GF-D8 (cell line): ENCODE measurements around the gene VMO1.

Source experiments
- DNase-seq: peaks from one replicate; lab custom pipeline; 2025; lab: John Stamatoyannopoulos, UW

The VMO1 gene

DNA sequence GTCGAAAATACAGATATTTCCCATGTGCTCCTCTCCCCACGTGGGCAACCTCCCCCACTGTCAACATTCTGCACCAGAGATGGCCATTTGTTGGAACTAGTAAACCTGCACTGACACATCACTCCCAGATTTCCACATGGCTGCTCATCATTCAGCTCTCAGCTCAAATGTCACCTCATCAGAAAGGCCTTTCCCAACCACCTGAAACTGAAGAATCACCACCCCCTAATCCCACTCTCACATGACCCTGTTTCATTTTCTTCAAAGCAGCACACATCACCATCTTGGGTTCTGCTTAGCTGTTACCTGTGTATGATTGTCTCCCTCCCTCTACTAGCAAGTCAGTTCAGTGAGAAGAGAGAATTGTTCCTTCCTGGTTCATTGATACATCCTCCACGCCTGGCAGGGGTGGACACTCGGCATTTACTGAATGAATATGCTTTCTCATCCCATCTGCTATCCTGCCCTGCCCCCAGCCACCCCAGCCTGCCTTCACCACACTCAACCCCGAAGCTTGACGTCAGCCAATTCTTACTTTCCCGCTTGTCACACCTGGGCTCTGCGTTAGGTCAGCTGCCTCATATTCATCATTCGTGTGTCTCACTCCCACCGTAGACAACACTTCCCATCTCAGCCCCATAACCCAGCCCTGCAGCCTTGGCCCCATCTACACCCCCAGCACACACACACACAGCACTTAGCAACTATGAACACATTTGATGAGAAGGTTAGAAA is 14.5 kb upstream of the VMO1 start:
- no peak for DNase-seq

DNA sequence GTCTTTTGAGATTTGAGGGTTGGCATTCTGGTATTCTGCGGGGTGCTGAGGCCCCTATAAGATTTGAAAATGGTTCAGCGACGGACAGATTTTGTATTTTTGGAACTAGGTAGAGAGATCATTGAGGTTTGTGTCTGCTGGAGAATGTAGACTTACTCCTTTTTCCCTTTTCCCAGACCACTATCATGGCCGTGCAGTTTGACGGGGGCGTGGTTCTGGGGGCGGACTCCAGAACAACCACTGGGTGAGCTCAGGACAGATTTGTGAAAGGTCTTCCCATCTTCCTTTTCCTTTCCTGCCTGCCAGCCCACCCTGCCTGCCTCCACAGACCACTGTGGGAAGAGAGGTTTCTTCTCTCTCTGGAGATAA is 10.4 kb upstream of the VMO1 start:
- DNase-seq = no peak

DNA sequence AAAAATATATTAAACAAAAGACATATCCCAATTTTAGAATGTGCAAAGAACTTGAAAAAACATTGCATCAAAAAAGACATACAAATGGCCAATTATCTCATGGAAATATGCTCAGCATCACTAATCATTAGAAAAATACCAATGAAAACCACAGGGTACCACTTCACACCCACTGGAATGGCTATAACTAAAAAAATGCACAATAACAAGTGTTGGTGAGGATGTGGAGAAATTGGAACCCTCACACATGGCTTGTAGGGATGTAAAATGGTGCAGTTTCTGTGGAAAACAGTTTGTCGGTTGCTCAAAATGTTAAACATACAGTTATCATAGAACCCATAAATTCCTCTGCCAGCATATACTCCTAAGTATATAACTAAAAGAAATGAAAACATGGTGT is 9.0 kb upstream of the VMO1 start:
- no peak for DNase-seq

DNA sequence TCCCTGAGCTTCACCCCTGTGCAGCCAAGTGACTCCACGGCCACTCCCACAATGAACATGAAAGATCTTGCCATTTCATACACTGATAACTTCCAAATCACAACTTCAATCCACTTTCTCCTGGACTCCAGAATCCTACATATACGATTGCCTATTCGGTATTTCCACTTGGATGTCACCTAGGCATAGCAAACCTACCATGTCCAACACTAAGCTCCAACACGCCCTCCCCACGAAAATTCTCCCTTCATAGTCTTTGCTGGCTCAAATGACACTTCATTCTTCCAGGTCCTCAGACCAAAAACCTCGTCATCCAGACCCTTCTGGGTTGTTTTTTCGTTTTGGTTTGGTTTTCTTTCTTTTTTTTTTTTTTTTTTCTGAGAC is 4.5 kb upstream of the VMO1 start:
- DNase-seq = no peak

DNA sequence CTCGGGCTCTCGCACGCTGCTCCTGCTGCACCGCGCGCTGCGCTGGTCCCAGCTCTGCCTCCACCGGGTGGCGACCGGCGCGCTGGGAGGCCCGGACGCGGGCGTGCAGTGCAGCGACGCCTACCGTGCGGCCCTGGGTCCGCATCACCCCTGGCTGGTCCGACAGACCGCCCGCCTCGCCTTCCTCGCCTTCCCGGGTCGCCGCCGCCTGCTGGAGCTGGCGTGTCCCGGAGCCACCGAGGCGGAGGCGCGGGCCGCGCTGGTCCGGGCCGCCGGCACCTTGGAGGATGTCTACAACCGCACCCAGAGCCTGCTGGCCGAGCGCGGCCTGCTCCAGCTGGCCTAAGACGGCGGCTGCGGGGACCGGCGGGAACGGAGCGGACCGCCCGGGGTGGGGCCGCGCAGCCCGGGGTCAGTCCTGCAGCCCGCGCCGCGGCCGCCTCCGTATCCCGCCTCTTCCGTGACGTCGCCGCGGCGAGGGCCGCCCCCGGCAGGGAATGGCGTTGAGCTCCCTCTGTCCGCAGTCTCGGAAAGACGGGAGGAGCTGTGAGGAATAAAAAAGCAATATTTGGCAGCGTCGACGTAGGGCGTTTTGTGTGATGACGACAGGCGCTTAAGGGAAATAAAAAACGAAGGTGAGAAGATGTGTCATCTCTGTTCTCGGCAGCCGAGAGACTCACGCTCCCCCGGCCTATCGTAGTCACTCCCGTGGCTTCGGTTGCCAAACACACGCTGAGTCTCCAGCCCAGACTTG is 4.0 kb upstream of the VMO1 start:
- DNase-seq = peak; percentile 3

DNA sequence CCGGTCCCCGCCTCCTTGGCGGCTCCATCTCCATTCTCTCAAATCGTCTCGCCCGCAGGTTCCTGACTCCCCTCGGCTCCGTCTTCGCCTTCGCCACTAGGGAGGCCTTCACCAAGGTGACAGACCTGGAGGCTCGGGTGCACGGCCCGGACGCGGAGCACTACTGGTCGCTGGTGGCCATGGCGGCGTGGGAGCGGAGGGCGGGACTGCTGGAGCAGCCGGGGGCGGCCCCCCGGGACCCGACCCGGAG is 3.5 kb upstream of the VMO1 start:
- no peak for DNase-seq

DNA sequence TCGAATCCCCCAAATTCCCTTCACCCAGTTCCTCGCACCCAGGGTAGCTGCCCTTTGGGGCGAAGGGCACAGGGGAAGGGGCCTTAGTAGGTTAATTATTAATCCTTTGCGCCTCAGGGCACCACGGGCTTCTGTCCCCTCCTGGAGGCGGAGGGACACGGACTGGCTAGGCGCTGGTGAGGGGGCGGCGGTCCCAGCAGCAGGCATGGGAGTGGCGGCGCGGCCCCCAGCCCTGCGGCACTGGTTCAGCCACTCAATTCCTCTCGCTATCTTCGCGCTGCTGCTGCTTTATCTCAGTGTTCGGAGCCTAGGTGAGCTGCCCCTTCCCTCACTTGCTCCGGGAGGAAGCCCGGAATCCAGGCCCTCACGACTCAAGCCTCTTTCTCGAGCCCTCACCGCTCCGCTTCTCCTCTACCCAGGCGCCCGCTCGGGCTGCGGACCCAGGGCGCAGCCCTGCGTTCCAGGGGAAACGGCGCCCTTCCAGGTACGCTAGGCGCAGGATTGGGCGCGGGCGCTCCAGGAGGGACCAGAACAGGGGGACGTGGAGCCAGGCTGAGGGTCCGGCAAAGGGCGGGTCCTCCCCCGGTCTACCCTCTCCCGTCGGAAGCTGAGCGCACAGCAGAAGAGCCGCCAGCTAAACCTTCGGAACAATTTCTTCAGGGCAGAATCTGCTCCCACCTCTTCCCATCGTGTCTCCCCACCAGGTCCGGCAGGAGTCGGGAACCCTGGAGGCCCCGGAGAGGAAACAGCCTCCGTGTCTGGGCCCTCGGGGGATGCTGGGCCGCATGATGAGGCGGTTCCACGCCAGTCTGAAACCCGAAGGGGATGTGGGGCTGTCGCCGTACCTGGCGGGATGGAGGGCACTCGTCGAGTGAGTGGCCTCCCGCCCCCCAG is 2.9 kb upstream of the VMO1 start, which contains the start of gene GLTPD2:
GLTPD2 (plus strand) TSS at position 158 of the 894 bp plus-strand sequence; CDS start at position 206, 48 bp downstream.
- DNase-seq = no peak

DNA sequence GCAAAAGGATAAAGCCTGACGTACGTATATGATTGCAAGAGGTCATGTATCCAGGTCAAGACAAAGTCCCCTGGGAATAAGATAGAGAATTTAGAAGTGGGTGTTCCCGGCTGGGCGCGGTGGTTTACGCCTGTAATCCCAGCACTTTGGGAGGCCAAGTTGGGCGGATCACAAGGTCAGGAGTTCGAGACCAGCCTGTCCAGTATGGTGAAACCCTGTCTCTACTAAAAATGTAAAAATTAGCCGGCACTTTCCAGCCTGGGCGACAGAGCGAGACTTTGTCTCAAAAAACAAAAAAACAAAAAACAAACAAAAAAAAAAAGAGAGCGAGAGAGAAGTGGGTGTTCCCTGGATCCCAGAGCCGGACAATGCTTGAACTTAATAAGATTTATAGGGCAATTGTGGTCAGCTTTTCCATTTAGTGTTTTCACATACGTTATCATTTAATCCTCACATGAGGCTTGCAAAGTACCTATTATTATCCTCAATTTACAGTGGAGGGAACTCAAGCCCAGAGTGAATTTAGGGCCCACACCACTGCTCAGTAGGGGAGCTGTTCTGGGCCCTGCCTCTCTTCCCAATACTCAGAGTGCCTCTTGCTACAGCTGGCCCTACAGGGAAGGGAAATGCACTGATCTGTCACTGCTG is 2.1 kb upstream of the VMO1 start:
- no peak for DNase-seq

DNA sequence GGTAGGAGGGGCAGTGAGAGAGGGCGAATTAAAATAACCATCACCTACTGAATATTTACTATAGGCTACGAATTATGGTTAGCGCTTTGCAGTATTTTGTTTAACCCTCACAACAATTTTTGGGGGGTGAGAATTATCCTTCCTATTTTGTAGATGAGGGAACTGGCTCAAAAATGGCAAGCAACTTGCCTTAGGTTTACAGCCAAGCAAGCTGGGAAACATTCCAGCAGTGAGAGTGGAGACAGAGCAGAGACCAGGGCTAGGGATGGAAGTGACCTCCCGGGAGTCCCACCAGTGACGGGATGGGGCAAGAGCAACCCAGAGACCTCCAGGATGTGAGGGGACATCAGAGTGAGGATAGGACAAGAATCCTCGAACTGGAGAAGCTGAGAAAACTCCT is 352 bp upstream of the VMO1 start:
- DNase-seq = no peak

DNA sequence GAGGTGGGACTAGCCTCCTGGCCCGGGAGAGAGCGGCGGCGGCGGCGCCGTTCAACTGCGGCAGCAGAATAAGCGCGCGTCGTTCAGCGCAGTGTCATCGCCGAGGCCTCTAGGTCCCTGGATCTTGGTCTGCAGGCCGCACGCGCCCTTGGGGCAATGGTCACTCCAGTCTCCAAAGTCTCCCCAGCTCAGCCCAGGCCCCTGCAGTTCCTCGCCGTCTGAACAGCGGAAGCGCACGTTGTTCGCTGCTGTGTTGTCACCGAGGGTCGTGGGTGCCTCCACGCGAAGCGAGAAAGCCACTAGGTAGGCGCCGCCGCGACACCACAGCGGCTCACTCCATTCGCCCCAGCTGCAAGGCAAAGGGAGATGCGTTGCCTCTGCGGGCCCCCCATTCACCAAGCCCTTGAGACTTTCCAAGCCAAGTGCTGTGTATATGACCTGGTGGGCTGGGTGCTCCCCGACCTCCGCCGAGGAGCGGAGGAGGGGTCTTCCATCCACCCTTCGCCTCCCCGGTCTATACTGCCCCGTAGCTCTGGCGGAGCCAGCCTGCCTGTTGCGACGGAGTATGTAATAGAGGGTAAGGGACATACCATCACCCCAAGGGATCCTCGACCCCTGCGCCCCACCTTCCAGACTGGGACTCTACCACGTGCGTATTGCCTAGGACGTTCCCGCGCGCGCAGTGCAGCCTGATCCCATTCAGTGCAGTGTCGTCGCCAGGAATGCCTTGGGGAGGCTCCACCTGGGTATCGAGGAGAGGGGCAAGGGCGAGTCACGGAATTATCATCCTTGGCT is 656 bp downstream of the VMO1 start:
- DNase-seq = no peak

DNA sequence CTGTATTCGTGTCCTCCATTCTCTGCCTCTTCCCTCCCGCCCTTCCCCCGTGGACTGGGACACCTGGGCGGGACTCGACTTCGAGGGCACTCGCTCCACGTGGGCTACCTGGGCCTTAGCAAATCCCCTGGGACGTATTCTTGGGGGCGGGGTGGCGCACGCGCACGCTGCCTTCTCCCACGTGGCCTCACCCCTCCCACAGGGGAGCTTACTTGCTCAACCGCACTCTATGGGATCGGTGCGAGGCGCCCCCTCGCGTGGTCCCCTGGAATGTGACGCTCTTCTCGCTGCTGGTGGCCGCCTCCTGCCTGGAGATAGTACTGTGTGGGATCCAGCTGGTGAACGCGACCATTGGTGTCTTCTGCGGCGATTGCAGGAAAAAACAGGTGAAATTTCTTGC is 3.5 kb downstream of the VMO1 start:
- no peak for DNase-seq

DNA sequence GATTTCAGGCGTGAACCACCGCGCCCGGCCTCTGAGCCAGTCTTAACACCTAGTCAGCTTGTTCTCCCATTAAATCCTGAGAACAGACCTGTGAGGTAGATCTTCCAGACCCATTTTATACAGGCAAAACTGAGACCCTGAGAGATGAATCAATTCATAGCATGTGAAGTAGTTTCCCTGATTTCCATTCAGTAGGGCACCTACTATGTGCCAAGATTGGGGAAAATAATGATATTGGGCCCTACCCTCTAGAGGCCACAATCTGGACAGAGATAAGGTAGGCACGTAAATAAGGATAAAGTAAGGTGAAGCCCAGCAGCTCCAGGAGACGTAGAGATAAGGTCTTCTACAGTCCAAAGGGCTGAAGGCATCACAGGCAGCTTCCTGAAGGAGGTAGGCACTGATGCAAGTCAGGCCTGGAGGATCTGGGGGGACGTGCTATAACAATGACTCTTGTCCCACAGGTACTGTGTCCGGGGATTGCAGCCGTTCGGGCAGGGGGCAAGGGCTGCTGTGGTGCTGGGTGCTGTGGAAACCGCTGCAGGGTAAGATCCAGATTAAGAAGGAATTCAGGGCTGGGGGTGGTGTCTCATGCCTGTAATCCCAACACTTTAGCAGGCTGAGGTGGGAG is 5.7 kb downstream of the VMO1 start:
- DNase-seq = no peak

DNA sequence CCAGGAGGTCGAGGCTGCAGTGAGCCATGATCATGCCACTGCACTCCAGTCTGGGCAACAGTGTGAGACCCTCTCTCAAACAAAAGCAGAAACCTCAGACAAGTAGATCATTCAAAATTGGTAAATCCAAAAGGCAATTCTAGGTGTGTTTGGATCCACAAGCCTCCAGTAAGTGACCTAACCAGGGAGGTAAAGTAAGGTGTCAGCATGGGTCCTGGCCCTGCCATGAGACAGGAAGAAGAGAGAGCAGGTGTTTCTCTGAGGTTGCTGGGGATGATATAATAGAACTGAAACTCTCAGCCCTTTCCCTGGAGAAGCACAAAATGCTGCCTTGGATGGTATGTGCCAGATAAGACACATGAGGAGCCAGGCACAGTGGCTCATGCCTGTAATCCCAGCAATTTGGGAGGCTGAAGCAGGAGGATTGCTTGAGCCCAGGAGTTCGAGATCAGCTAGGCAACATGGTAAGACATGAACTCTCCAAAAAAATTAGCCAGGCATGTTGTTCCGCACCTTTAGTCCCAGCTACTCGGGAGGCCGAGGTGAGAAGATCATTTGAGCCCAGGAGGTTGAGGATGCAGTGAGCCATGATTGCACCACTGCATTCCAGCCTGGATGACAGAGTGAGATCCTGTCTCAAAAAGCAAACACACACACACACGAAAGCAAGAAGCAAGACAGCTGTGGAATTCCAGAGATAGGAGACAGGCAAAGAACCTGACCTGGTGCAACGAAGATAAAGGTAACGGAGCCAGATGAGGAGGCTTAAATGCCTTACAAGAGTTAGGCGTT is 8.0 kb downstream of the VMO1 start:
- no peak for DNase-seq

DNA sequence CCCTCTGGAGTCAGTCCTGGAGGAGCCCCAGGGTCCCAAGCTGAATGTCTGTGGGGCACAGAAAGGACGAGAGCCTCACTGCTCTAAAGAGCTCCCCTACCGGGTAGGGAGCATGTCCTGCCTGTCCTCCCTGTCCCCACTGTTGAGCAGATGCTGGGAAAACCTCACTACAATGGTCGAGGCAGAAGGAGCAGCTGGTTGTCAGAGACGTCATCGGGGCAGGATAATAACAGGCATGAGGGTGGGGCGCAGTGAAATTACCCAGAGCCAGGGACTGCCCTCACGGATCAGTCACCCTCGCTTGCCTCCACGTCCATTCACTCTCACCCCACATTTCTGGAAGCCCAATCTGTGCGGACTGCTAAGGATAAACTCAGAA is 13.9 kb downstream of the VMO1 start:
- no peak for DNase-seq

DNA sequence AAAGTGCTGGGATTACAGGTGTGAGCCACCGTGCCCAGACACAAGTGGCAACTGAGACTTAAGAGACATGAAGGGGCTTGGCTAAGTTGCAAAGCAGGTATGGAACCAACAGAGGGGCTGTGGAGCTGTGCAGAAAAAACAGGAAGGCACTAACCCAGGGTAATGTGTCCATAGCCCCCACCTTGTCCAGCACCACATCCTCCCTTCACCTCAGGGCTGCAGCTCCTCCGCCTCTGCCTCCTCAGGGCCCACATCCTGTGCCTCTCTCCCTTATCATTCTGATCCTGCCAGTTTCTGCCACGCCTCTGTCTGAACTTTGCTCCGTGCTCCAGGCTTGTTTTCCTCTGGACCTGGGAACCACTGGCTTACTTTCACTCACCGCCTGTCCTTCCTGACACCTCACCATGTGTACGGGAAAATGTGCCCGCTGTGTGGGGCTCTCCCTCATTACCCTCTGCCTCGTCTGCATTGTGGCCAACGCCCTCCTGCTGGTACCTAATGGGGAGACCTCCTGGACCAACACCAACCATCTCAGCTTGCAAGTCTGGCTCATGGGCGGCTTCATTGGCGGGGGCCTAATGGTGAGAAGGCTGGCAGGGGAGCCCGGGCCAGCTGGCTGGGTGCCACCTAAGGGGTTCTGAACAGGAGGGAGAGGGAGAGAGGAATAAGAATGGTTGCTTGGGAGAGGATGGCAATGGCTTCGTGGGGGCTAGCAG is 14.5 kb downstream of the VMO1 start, which contains the start of gene TM4SF5:
TM4SF5 (plus strand) TSS at position 368 of the 716 bp plus-strand sequence; CDS start at position 405, 37 bp downstream.
- no peak for DNase-seq

DNA sequence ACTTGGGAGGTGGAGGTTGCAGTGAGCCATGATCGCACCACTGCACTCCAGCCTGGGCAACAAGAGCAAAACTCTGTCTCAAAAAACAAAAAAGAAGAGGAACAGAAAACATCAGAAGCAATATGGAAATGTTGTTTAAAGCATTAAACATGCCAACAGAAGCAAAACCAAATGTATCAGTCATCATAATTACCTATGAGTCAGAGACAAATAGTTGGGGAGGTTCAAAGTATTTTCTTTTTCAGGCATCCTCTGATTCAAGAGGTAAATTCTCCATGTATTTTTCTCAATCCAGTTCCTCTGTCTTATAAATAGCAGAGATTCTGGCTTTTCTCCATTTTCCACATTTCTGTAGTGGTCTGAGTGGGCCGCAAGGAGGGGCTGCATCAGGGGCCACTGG is 16.5 kb downstream of the VMO1 start:
- no peak for DNase-seq

DNA sequence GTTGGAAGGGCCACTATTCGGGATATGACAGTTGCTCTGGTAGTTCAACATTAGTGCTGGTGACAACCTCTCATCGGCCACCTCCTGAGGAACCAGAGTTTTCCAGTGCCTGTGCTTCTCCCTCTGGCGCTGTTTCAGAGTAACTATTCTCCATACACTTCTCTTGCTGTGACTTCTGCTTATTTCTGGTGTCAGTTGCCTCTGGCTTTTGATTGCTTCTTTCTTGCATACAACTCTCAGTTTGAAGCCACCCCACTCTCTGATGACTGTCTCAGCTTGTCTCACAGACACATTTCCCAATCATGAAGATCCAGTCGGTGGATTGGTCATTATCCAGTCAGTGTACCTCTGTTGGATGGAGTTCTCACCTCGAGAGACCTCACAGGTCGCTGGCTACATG is 17.9 kb downstream of the VMO1 start:
- DNase-seq = no peak

DNA sequence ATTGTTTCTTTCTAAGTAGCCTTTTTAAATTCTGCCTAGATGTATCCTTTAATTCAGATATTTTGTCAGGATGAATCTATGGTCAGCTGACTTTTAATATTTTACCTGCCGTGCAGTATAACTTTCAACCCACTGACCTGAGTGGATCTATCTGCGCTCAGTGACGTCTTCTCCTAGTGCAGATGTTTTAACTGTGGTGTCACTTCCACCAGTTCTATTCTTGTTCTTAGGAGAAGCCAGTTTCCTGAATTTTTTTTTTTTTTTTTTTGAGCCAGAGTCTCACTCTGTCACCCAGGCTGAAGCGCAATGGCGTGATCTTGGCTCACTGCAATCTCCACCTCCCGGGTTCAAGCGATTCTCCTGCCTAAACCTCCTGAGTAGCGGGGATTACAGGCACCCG is 19.4 kb downstream of the VMO1 start:
- DNase-seq = no peak

DNA sequence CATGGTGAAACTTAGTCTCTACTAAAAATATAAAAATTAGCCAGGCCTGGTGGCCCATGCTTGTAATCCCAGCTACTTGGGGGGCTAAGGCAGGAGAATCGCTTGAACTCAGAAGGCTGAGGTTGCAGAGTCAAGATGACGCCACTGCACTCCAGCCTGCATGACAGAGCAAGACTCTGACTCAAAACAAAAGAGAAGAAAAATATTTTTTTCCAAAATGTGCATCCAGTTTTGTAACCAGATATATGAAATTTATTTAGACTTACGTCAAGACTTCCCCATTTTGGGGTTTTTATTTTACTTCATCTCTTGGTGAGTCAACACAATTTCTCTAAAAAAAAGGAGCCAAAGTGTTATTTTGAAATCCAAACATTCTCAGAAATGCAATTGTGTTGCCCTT is 20.0 kb downstream of the VMO1 start:
- no peak for DNase-seq

DNA sequence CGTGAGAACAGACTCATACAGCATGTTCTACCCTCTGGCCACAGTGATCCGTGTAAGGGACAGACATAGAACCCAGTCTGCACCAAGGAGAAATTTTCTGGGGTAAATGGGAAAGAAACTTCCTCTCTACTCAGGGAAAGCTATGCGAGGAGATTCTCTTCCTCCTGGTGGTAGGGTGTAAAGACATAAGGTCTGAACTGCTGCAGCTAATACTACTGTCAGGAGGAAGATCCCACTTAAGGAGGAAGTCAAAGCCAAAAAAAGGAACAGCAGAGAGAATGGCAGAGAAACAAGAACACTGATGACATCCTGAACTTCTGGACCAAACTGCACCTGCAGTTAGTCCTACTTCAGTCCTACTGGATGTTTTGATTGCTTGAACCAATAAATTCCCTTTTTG is 21.6 kb downstream of the VMO1 start:
- DNase-seq = peak; percentile 22
